Activated T-cell treated with anti-CD3 and anti-CD28 coated beads for 4 hours (primary cell): ENCODE results near the gene SLC22A23.
"Not testable (repeated sequence)": the region's sequence is repeated elsewhere in the genome, so short reads cannot be mapped to it uniquely, and the experiment has no call there.

ENCODE experiments used
- DNase-seq: peaks from one replicate; pipeline ENCODE4 v3.0.0-alpha.2; 2020

The SLC22A23 gene

GRCh38 chr6:3402310-3403237 is 54.3 kb downstream of the SLC22A23 start:
- no peak for DNase-seq

- no peak for DNase-seq
These were observed 56.7 kb downstream of the SLC22A23 start for GRCh38 chr6:3400162-3400561.

GRCh38 chr6:3398755-3399696 is 57.8 kb downstream of the SLC22A23 start:
- no peak for DNase-seq

GRCh38 chr6:3398165-3398562 is 58.7 kb downstream of the SLC22A23 start:
- no peak for DNase-seq

GRCh38 chr6:3397229-3398164 is 59.4 kb downstream of the SLC22A23 start:
- DNase-seq: no peak

GRCh38 chr6:3396503-3397180 is 60.2 kb downstream of the SLC22A23 start:
- DNase-seq: no peak

GRCh38 chr6:3394671-3395070 is 62.2 kb downstream of the SLC22A23 start:
- no peak for DNase-seq

- DNase-seq: no peak
These were observed 63.0 kb downstream of the SLC22A23 start for GRCh38 chr6:3393836-3394202.

GRCh38 chr6:3392930-3393835 is 63.7 kb downstream of the SLC22A23 start:
- no peak for DNase-seq

- no peak for DNase-seq
These were observed 64.9 kb downstream of the SLC22A23 start for GRCh38 chr6:3391902-3392458.

GRCh38 chr6:3390698-3391097 is 66.2 kb downstream of the SLC22A23 start:
- no peak for DNase-seq

- no peak for DNase-seq
These were observed 67.3 kb downstream of the SLC22A23 start for GRCh38 chr6:3389390-3390167.

GRCh38 chr6:3388786-3389185 is 68.1 kb downstream of the SLC22A23 start:
- DNase-seq: no peak

- no peak for DNase-seq
These were observed 70.4 kb downstream of the SLC22A23 start for GRCh38 chr6:3386374-3386857.

- DNase-seq: no peak
These were observed 71.1 kb downstream of the SLC22A23 start for GRCh38 chr6:3385660-3386151.

GRCh38 chr6:3385181-3385580 is 71.7 kb downstream of the SLC22A23 start:
- DNase-seq: not testable (repeated sequence)

GRCh38 chr6:3384241-3385143 is 72.4 kb downstream of the SLC22A23 start:
- no peak for DNase-seq

GRCh38 chr6:3383525-3383924 is 73.3 kb downstream of the SLC22A23 start:
- no peak for DNase-seq
